GM19238 (cell line): ENCODE measurements around the gene TKFC.

Experiments
- DNase-seq: peaks from one replicate; pipeline ENCODE4 v3.0.0; 2011; ENCODE audit warnings: low spot score; ENCODE audit not compliant: insufficient read length

Gene TKFC

GRCh38 chr11:61332797-61333549 lies at the start of gene TKFC, which contains the start of gene DDB1:
TKFC (plus strand) TSS chr11:61333228; CDS start chr11:61334729, 1,501 bp downstream.
DDB1 (minus strand) TSS chr11:61333105; CDS start chr11:61332968, 137 bp downstream.
- DNase-seq, result peak; percentile 97

DNA sequence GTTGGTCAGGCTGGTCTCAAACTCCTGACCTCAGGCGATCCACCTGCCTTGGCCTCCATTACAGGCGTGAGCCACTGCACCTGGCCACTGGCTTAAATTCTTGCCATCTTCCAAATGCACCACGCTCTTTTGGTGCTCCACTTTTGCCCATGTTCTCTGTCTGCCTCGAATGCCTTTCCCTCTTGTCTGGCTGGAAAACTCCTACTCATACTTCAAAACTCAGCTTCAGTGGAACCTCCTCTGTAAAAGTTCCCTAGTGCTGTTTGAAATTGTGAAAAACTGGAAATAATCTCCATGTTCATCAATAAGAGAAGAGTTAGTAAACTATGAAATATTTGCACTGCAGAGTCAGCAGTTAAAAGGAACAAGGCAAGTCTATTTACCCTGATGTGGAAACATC lies 49.4 kb upstream of the TKFC start:
- DNase-seq, result no peak

DNA sequence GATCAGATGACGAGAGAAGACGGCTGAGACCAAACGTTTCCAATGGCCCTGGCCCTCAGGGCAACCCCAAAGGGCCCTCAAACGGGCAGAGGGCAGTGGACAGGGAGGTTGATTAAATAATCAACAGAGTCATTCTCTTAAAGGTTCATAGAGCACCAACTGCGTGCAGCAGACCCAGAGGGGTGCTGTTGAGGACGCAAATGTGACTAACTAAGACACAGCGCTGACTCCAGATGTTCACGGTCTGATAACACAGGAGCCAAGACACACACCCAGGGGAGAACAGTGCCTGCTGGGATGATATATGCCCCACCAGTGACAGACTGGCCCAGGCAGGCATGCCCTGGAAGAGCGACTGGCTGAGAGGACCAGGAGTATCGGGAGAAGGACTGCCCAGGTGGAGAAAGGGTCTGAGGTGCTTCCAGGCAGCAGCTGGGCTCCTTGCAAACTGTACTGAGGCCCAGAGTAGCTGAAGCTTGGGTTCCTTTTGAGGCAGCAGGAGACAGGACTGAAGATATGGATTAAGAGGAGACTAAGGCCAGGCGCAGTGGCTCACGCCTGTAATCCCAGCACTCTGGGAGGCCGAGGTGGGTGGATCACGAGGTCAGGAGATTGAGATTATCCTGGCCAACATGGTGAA lies 45.6 kb upstream of the TKFC start:
- DNase-seq, result no peak

DNA sequence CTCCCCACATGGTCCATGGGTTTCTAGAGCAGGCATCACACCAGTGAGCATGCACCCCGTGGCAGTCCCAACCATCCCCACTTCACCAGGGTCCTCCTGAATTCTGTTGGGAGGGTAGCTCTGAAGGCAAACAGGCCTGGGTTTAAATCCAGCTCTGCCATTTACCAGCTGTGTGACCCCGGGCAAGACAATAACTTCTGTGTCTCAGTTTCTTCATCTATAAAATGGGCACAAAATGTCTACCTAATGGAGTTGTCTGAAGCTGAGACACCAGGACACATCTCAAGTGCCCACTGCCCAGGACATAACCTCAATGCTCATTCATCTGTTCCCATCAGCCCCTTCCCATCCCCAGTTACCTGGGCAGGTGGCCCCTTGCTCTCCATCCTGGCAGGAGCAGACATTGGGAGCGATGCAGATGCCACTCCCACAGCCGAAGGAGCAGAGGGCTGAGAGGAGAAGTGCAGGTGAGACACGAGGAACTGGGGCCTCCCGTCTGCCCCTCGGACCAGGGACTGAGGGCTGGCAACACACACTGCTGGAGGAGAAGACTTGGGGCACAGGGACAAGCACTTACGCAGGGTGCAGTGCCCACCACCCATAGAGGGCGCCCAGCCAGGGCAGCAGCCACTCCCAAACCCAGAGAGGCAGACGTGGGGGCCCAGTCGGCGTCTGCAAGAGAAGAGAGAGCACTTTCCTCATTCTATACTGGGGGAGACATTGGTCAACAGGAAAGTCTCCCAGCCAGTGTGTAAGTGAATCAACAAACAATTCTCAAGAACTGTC lies 41.9 kb upstream of the TKFC start:
- no peak for DNase-seq

GRCh38 chr11:61292356-61292755 lies 40.7 kb upstream of the TKFC start:
- DNase-seq, result no peak

- DNase-seq, result peak; percentile 50
Measured at GRCh38 chr11:61293867-61294716, 38.9 kb upstream of the TKFC start.

DNA sequence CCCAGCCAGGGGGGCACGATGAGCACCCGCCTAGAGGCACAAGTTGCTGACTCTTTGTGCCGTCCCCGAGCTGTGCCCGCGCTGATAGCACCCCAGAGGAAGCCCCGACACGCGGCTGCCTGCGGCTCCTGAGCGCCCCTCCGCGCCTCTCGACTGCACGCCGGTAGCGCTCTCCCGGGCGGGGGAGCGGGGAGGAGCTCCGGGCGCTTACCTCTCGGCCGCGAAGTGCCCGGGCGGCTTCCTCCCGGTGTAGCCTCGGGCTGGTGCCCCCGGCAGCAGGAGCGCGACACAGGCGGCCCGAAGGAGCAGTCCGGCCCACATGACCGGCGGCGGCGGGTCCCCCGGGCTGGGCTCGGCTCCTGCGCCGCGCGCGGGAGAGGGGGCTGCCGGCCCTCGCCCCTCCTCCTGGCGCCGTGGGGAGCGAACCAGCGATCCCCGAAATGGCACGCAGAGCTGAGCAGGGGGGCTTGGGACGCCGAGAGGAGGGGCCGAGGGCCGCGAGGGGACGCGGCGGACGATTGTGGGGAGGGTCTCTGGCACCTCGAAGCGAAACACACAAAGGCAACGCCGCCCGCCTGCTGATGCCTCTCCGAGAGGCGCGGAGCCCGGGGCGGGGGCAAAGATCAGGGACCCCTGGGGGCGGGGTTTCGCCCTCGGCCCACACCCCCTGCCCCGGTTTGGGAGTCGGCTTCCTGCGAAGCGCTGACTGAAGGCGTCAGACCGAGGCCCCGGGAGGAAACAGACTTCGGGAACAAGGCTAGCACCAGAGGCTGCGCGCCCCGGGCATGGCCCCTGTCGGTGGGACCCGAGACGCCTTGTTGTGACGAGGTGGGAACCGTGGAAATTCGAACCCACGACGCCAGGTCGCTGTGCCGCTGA lies 38.1 kb upstream of the TKFC start, which contains the start of gene VWCE:
TSS of gene VWCE (minus strand) at position 600 of the 879 bp plus-strand sequence. CDS start at position 321, 279 bp downstream.
- peak; percentile 86 for DNase-seq

DNA sequence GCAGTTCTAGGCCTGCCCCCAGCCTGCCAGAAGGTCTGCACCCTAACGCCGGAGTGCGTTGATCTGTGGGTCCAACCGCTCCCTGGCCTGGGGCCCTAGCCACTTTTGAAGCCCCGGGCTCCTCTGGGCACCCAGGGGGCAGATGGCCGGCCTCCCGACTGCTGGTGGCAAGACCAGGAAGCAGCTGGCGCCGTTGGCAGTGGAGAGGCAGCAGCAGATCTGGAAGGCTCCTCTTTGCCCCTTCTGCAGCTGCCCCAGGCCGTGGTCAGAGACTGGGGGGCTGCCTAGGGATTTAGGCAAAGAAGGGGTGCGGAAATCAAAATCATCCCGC lies 37.5 kb upstream of the TKFC start:
- DNase-seq, result no peak

- no peak for DNase-seq
Measured at GRCh38 chr11:61297341-61297740, 35.7 kb upstream of the TKFC start.

DNA sequence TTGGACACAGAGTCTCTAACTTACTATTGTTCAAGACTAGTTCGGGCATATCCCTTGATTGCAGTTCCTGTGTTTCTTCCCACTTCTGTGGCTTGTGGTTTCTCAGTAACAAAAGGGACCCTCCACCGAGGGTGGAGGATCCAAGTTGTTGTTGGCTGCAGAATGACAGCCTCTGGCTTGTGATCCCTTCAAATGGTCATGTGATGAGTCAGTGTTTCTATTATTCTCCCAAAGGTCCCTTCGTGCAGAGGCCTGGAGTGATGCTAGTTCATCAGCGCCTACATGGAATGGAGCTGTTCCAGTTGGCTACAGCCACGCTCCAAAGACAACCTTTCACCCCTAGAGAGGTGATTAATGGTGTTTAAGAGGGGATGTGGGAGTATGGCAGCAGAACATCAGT lies 35.3 kb upstream of the TKFC start:
- DNase-seq, result no peak

DNA sequence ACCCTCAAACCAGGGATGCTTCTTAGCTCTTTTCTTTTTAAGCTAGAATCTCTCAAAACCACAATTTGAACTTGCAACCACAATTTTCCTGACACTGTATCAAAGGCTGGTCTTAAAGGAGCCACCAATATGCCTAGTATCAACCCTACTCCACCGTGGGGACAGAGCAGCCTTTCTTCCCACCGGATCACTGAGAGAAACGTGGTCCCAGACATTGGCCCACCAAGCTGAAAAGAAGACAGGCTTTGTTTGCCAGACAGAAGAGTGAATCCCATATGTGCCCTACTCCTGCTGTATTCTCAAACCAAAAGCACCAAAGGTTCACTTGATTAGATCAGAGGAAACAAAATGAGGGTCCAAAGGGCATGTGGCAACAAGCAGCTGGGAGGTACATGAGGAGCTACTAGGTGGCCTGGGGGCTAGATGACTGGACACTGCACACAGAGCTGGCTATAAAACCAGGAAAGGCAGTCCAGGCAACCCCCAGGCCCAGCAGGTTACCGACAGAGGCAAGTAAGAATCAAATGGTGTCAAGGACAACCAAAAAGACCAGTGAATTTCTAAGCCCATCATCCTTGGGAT lies 34.3 kb upstream of the TKFC start:
- no peak for DNase-seq

DNA sequence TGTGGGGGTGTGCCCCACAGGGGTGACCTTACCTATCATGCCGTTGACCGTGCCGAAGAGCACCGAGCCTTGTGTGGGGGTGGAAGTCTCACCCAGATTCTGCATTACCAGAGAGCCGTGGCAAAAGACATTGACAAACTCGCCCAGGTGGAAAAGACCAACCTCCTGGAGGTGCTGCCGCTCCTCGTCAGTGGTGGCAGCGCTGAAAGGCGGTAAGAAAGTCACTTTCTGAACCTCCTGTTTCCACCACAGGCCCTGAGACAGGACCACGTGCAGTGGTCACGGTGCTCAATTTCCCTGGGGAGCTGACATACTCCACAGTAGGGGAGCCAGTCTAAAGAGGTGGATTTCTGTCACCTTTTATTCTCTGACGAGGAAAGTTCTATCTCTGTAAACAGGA lies 30.5 kb upstream of the TKFC start:
- no peak for DNase-seq

DNA sequence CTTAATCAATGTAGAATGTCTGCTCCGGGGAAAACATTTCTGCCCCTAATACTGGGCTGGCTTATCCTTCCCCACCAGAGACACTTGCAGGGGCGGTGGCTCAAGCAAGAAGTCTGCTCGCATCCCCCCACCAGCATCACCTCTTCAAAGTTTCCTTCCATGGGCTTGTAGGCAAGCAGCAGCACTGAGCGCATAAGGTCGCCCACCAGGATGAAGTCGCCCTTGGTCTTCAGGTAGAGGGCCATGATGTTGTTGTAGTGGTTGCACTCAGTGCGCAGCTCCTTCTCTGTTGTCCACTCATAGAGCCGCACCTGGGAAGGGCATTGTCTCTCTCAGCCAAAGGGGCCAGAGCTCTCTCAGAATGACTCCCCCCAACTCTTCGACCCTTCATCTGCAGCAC lies 29.3 kb upstream of the TKFC start:
- no peak for DNase-seq

GRCh38 chr11:61305417-61305816 lies 27.6 kb upstream of the TKFC start:
- no peak for DNase-seq

GRCh38 chr11:61306221-61306620 lies 26.8 kb upstream of the TKFC start:
- DNase-seq, result no peak

GRCh38 chr11:61307354-61307753 lies 25.7 kb upstream of the TKFC start:
- DNase-seq, result no peak

DNA sequence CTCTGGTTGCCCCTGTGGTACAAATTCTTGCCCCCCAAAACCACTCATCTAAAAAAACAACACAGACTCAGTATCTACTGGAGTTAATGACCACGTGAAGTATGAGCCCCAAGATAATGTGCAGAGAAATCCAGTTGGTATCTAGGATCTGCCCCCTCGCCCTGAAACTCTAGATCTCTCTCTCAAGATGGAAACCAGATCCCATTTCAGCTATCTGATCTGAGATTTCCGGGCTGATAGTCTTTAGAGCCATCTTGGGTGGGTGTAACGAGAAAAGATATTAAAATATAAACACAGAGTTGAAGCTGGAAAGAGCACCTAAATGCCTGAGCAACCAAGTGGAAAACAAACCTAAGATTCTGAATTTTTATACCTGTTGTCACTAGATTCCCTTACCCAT lies 23.9 kb upstream of the TKFC start:
- DNase-seq, result no peak

- DNase-seq, result no peak
Measured at GRCh38 chr11:61309739-61310138, 23.3 kb upstream of the TKFC start.

DNA sequence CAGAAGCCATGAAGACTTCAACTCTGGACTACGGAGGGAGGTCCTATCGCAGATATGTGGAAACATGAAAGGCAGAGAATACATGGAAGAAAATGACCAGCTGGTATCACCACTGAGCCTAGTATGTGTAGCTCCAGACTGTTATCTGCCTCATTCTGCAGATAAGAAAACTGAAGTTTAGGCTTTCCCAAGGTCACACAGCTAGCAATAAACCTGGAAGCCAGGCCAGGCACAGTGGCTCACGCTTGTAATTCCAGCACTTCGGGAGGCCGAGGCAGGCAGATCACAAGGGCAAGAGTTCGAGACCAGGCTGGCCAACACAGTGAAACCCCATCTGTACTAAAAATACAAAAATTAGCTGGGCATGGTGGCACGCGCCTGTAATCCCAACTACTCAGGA lies 22.3 kb upstream of the TKFC start:
- DNase-seq, result no peak

GRCh38 chr11:61315260-61315659 lies 17.8 kb upstream of the TKFC start:
- no peak for DNase-seq
